ENCODE data around the gene HMG20A. TPM values are rescaled to one million over a fixed set of nuclear protein-coding genes. Genes with fewer than 3 reads are reported as not detected.

Gene HMG20A
- total and polyA plus RNA-seq, 2 experiments from 2014 or later = 17.8 to 57.8 TPM

DNA sequence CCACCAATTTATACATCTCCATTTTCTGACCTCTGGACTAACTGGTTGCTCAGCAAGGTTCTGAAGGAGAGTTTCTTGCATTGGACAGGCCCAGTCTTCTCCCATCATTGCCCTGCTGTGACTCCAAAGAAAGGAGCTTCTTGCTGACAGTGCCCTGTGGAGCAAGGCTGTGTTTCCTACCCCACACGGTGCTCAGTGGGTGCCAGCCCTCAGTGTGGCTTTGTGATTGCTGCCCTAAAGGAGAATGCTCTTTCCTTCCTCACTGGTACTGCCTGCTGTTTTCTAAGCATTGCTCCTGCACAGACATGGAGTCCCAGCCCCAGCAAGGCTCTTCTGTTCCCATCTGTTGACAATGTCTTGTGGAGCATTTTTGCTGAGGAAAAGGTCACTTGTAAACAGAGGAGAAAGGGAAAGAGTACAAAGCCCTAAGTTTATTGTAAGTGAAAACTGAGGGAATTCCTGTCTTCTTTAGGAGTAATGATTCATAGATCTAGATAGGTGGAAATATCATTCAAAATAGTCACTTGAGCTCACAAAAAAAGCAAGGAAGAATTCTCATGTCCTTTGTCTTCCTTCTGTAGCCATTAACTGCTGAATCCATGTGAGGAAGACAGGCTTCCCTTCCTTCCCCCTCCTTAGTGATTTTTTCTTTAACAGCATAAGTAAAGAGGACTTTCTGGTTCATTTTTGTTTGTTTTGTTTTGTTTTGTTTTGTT is 62.9 kb downstream of the HMG20A start:
- H3K4me3 Mint-ChIP-seq = no peak overlapping the region; the same call in 2 of the 3 replicates
- TF ChIP-seq CREB1 (CRISPR knock-in tag; IDR thresholded peaks at IDR 0.05; ENCODE audit: low read depth) = no peak
- TF ChIP-seq, protein P1, sequence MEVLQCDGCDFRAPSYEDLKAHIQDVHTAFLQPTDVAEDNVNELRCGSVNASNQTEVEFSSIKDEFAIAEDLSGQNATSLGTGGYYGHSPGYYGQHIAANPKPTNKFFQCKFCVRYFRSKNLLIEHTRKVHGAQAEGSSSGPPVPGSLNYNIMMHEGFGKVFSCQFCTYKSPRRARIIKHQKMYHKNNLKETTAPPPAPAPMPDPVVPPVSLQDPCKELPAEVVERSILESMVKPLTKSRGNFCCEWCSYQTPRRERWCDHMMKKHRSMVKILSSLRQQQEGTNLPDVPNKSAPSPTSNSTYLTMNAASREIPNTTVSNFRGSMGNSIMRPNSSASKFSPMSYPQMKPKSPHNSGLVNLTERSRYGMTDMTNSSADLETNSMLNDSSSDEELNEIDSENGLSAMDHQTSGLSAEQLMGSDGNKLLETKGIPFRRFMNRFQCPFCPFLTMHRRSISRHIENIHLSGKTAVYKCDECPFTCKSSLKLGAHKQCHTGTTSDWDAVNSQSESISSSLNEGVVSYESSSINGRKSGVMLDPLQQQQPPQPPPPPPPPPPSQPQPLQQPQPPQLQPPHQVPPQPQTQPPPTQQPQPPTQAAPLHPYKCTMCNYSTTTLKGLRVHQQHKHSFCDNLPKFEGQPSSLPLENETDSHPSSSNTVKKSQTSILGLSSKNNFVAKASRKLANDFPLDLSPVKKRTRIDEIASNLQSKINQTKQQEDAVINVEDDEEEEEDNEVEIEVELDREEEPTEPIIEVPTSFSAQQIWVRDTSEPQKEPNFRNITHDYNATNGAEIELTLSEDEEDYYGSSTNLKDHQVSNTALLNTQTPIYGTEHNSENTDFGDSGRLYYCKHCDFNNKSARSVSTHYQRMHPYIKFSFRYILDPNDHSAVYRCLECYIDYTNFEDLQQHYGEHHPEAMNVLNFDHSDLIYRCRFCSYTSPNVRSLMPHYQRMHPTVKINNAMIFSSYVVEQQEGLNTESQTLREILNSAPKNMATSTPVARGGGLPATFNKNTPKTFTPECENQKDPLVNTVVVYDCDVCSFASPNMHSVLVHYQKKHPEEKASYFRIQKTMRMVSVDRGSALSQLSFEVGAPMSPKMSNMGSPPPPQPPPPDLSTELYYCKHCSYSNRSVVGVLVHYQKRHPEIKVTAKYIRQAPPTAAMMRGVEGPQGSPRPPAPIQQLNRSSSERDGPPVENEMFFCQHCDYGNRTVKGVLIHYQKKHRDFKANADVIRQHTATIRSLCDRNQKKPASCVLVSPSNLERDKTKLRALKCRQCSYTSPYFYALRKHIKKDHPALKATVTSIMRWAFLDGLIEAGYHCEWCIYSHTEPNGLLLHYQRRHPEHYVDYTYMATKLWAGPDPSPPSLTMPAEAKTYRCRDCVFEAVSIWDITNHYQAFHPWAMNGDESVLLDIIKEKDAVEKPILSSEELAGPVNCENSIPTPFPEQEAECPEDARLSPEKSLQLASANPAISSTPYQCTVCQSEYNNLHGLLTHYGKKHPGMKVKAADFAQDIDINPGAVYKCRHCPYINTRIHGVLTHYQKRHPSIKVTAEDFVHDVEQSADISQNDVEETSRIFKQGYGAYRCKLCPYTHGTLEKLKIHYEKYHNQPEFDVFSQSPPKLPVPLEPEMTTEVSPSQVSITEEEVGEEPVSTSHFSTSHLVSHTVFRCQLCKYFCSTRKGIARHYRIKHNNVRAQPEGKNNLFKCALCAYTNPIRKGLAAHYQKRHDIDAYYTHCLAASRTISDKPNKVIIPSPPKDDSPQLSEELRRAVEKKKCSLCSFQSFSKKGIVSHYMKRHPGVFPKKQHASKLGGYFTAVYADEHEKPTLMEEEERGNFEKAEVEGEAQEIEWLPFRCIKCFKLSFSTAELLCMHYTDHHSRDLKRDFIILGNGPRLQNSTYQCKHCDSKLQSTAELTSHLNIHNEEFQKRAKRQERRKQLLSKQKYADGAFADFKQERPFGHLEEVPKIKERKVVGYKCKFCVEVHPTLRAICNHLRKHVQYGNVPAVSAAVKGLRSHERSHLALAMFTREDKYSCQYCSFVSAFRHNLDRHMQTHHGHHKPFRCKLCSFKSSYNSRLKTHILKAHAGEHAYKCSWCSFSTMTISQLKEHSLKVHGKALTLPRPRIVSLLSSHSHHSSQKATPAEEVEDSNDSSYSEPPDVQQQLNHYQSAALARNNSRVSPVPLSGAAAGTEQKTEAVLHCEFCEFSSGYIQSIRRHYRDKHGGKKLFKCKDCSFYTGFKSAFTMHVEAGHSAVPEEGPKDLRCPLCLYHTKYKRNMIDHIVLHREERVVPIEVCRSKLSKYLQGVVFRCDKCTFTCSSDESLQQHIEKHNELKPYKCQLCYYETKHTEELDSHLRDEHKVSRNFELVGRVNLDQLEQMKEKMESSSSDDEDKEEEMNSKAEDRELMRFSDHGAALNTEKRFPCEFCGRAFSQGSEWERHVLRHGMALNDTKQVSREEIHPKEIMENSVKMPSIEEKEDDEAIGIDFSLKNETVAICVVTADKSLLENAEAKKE (CRISPR knock-in tag; IDR thresholded peaks at IDR 0.05) = 0 out of 2 replicates have a peak, but pooled peaks have one; percentile 37
- H3K4me1 Mint-ChIP-seq = peaks cover 52% of the 10 kb centered on the region
- peaks cover 32% of the 10 kb centered on the region for H3K36me3 Mint-ChIP-seq (ENCODE audit: low read depth)
- no peak for DNase-seq (ENCODE audit: low spot score)
- no peaks in the 10 kb centered on the region for H3K79me2 ChIP-seq (replicated peaks; ENCODE audit: insufficient read depth)
- peak overlapping the region; percentile 40 for H3K4me2 ChIP-seq
- H3F3A ChIP-seq (replicated peaks; ENCODE audit: low read depth) = no peaks in the 10 kb centered on the region
- H3K27ac ChIP-seq (ENCODE audit: low read depth) = peak overlapping the region; percentile 81
- H3K27me3 Mint-ChIP-seq (ENCODE audit: insufficient read depth, low read depth, poor library complexity) = no peaks in the 10 kb centered on the region
- peaks cover 31% of the 10 kb centered on the region for H3K4me1 ChIP-seq (ENCODE audit: insufficient read depth)
- no peaks in the 10 kb centered on the region for H3K27me3 ChIP-seq (ENCODE audit: insufficient read depth)
- peak overlapping the region; percentile 80 for H3K27ac Mint-ChIP-seq
- H3K9me3 Mint-ChIP-seq = no peaks in the 10 kb centered on the region
- H4K20me1 ChIP-seq (replicated peaks; ENCODE audit: insufficient read depth) = no peaks in the 10 kb centered on the region
- ATAC-seq = peak; percentile 94
- no peaks in the 10 kb centered on the region for H3K9me2 ChIP-seq (ENCODE audit: insufficient read depth)
- peaks cover 12% of the 10 kb centered on the region; the same call in 1 of the 2 replicates for H3K36me3 ChIP-seq (ENCODE audit: insufficient read depth)
- no peak overlapping the region for H3K4me3 ChIP-seq
- no peak overlapping the region for H2AFZ ChIP-seq

DNA sequence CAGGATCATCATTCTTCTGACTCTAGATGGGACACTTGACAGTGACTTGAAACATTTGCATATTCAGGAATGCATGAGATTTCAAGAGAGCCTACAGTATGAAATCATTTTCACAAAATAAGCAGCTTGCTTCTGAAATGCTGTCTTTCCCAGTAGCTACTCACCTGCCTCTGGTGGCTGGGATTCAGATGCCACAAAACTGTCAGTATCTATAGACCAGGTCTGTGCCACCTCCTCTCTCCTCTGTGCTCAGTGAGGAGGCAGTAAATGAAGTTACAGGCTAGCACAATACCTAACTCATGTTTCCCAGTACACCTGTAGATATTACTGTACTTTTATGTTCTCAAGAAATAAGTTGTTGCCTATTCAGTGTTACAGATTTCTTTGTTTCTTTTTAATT is 64.3 kb downstream of the HMG20A start:
- no peaks in the 10 kb centered on the region for H4K20me1 ChIP-seq (replicated peaks; ENCODE audit: insufficient read depth)
- no peaks in the 10 kb centered on the region for H3K27me3 ChIP-seq (ENCODE audit: insufficient read depth)
- Mint-ChIP-seq H3K36me3 (ENCODE audit: low read depth) (peaks cover 21% of the 10 kb centered on the region), H3K27me3 (ENCODE audit: insufficient read depth, low read depth, poor library complexity) (peaks cover 5% of the 10 kb centered on the region), H3K9me3 (no peaks in the 10 kb centered on the region), H3K4me1 (peaks cover 57% of the 10 kb centered on the region), H3K4me3 (no peak overlapping the region), H3K27ac (no peak overlapping the region; the same call in 1 of the 2 replicates)
- H3K4me1 ChIP-seq (ENCODE audit: insufficient read depth) = peaks cover 31% of the 10 kb centered on the region
- H3K79me2 ChIP-seq (replicated peaks; ENCODE audit: insufficient read depth) = no peaks in the 10 kb centered on the region
- no peak overlapping the region for H3K4me3 ChIP-seq
- DNase-seq (ENCODE audit: low spot score) = no peak
- H3K4me2 ChIP-seq = no peak overlapping the region
- no peaks in the 10 kb centered on the region for H3F3A ChIP-seq (replicated peaks; ENCODE audit: low read depth)
- H2AFZ ChIP-seq = no peak overlapping the region
- ATAC-seq = no peak
- H3K9me2 ChIP-seq (ENCODE audit: insufficient read depth) = no peaks in the 10 kb centered on the region
- H3K27ac ChIP-seq (ENCODE audit: low read depth) = peak overlapping the region; percentile 51; the same call in 1 of the 2 replicates
- 0 out of 2 replicates have a peak, but pooled peaks cover 3% of the 10 kb centered on the region for H3K36me3 ChIP-seq (ENCODE audit: insufficient read depth)
- no peak for TF ChIP-seq JUNB (IDR thresholded peaks at IDR 0.05; ENCODE audit: unreplicated experiment)
- TF ChIP-seq, protein P1 (CRISPR knock-in tag; IDR thresholded peaks at IDR 0.05) = no peak
- TF ChIP-seq STAT1 (IDR thresholded peaks at IDR 0.05; ENCODE audit: unreplicated experiment) = no peak

Measured in GM23338 (cell line).